Neural progenitor cell (in vitro differentiated cells): ENCODE results near the gene NDUFC2. TPM values are rescaled to one million over a fixed set of nuclear protein-coding genes. Genes with fewer than 3 reads are reported as not detected.

ENCODE experiments used
- DNase-seq: peaks from one replicate; pipeline ENCODE4 v3.0.0-alpha.2; 2016; ENCODE audit warnings: low spot score
- H2AFZ ChIP-seq: fragments of 200-600 bp; sonication (generic); replicated peaks from 2 replicates; pipeline ENCODE4 v1.6.1; 2016; ENCODE audit warnings: antibody characterized with exemption
- H3F3A ChIP-seq: fragments of 200-600 bp; sonication (generic); 2 replicates; pipeline ENCODE4 v1.6.1; 2016; ENCODE audit warnings: antibody characterized with exemption, low read depth
- H3K27ac ChIP-seq: fragments of 200-600 bp; sonication (generic); 2 replicates; pipeline ENCODE4 v1.5.1; 2016; ENCODE audit warnings: mild to moderate bottlenecking
- H3K27me3 ChIP-seq: fragments of 200-600 bp; sonication (generic); 2 replicates; pipeline ENCODE4 v1.6.1; 2016; ENCODE audit warnings: mild to moderate bottlenecking, moderate library complexity
- H3K36me3 ChIP-seq: fragments of 200-600 bp; sonication (generic); 2 replicates; pipeline ENCODE4 v1.5.1; 2016
- H3K4me1 ChIP-seq: fragments of 200-600 bp; sonication (generic); 2 replicates; pipeline ENCODE4 v1.6.1; 2016; ENCODE audit warnings: mixed run types
- H3K4me2 ChIP-seq: fragments of 200-600 bp; sonication (generic); 2 replicates; pipeline ENCODE4 v1.6.1; 2016
- H3K4me3 ChIP-seq: fragments of 200-600 bp; sonication (generic); 2 replicates; pipeline ENCODE4 v1.5.1; 2016
- H3K79me2 ChIP-seq: fragments of 200-600 bp; sonication (generic); 2 replicates; pipeline ENCODE4 v1.6.1; 2016; ENCODE audit warnings: low read depth
- H3K9ac ChIP-seq: fragments of 200-600 bp; sonication (generic); 2 replicates; pipeline ENCODE4 v1.6.1; 2016
- H3K9me3 ChIP-seq: fragments of 200-600 bp; sonication (generic); 2 replicates; pipeline ENCODE4 v1.5.1; 2016; ENCODE audit warnings: low read depth
- H4K20me1 ChIP-seq: fragments of 200-600 bp; sonication (generic); 2 replicates; pipeline ENCODE4 v1.6.1; 2016; ENCODE audit warnings: low read depth
- H3K27ac Mint-ChIP-seq: 3 replicates; pipeline ENCODE4 v1.8.0; 2021; ENCODE audit warnings: mixed read lengths
- H3K27me3 Mint-ChIP-seq: 2 replicates; pipeline ENCODE4 v1.8.0; 2022; ENCODE audit warnings: low read depth, mild to moderate bottlenecking, inconsistent platforms, moderate library complexity, mixed read lengths; ENCODE audit not compliant: insufficient read depth
- H3K36me3 Mint-ChIP-seq: 3 replicates; pipeline ENCODE4 v1.8.0; 2021; ENCODE audit warnings: mixed read lengths
- H3K4me1 Mint-ChIP-seq: 3 replicates; pipeline ENCODE4 v1.8.0; 2021; ENCODE audit warnings: mixed read lengths
- H3K4me3 Mint-ChIP-seq: 3 replicates; pipeline ENCODE4 v1.8.0; 2021; ENCODE audit warnings: mild to moderate bottlenecking, moderate library complexity, mixed read lengths
- H3K9me3 Mint-ChIP-seq: 3 replicates; pipeline ENCODE4 v1.8.0; 2020; ENCODE audit warnings: mixed read lengths
- CTCF ChIP-seq: fragments of 200-600 bp; sonication (generic); IDR thresholded peaks from 2 replicates; pipeline ENCODE4 v1.5.1; 2017; ENCODE audit warnings: antibody characterized with exemption, mild to moderate bottlenecking
- EZH2 ChIP-seq: fragments of 200-600 bp; sonication (generic); IDR thresholded peaks from 2 replicates; pipeline ENCODE4 v1.6.1; 2017; ENCODE audit warnings: antibody characterized with exemption, mild to moderate bottlenecking, moderate library complexity
- EZH2phosphoT487 ChIP-seq: fragments of 200-600 bp; sonication (generic); IDR thresholded peaks from 2 replicates; pipeline ENCODE4 v1.6.1; 2017; ENCODE audit warnings: antibody characterized with exemption
- total RNA-seq: library from RNA; depleted of rRNA; stranded (reverse); fragments of >200 nt; gene quantifications from 2 replicates; pipeline ENCODE4 v1.2.3, GENCODE V29; 2015; ENCODE audit warnings: low replicate concordance

The NDUFC2 gene
- total RNA-seq, 1 donor from 2014 or later, result 36.7 TPM

- H3K9ac ChIP-seq, result no peak overlapping the region
- peaks cover 20% of the 10 kb centered on the region for H3K36me3 Mint-ChIP-seq
Observed at GRCh38 chr11:78069465-78069864, 10.2 kb downstream of the NDUFC2 start.

GRCh38 chr11:78067704-78068103 lies 12.0 kb downstream of the NDUFC2 start:
- Mint-ChIP-seq H3K4me3 (no peak overlapping the region), H3K27ac (no peak overlapping the region), H3K27me3 (peaks cover 9% of the 10 kb centered on the region), H3K36me3 (peaks cover 19% of the 10 kb centered on the region), H3K4me1 (no peaks in the 10 kb centered on the region), H3K9me3 (no peaks in the 10 kb centered on the region)
- Histone ChIP-seq H4K20me1 (peaks cover 5% of the 10 kb centered on the region), H3K36me3 (peaks cover 4% of the 10 kb centered on the region), H3K4me2 (no peak overlapping the region), H3F3A (no peaks in the 10 kb centered on the region), H3K79me2 (no peaks in the 10 kb centered on the region), H3K27ac (no peak overlapping the region), H2AFZ (no peak overlapping the region), H3K9ac (no peak overlapping the region), H3K4me3 (no peak overlapping the region), H3K27me3 (no peaks in the 10 kb centered on the region), H3K4me1 (no peaks in the 10 kb centered on the region), H3K9me3 (no peaks in the 10 kb centered on the region)
- TF ChIP-seq EZH2phosphoT487 (no peak), EZH2 (no peak), CTCF (no peak)
- DNase-seq, result no peak

More at GRCh38 chr11:78069465-78069864, 10.2 kb downstream of the NDUFC2 start:
- Histone ChIP-seq H3K79me2 (peaks cover 17% of the 10 kb centered on the region), H3K27ac (no peak overlapping the region), H3F3A (no peaks in the 10 kb centered on the region), H3K27me3 (no peaks in the 10 kb centered on the region), H3K4me3 (no peak overlapping the region), H3K36me3 (peaks cover 4% of the 10 kb centered on the region), H3K4me2 (no peak overlapping the region), H4K20me1 (peaks cover 5% of the 10 kb centered on the region), H3K4me1 (no peaks in the 10 kb centered on the region), H3K9me3 (no peaks in the 10 kb centered on the region), H2AFZ (no peak overlapping the region)
- no peak overlapping the region for H3K4me3 Mint-ChIP-seq
- H3K4me1 Mint-ChIP-seq, result no peaks in the 10 kb centered on the region
- no peak overlapping the region for H3K27ac Mint-ChIP-seq
- H3K27me3 Mint-ChIP-seq, result peaks cover 6% of the 10 kb centered on the region
- H3K9me3 Mint-ChIP-seq, result no peaks in the 10 kb centered on the region
- TF ChIP-seq EZH2phosphoT487 (no peak), CTCF (no peak), EZH2 (no peak)
- no peak for DNase-seq

DNA sequence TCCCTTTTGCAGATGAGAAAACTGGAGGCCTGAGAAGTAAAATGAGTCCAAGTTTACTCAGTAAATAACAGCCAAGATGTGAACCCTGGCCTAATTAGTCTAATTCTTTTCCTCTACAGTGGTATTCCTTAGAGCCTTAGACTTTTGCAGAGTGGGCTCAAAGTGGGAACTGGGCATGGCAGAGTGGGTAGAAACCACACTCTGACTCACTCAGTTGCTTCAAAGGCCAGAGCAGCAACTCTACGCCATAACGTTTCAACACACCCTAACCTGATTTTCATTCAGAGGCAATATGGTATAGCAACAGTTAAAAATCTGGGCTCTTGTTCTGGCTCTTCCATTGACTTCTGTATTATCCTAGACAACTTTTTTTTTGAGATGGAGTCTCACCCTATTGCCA lies 13.2 kb downstream of the NDUFC2 start:
- Mint-ChIP-seq H3K4me1 (no peaks in the 10 kb centered on the region), H3K27me3 (peaks cover 9% of the 10 kb centered on the region), H3K9me3 (no peaks in the 10 kb centered on the region), H3K4me3 (no peak overlapping the region), H3K27ac (no peak overlapping the region), H3K36me3 (peaks cover 15% of the 10 kb centered on the region)
- TF ChIP-seq EZH2 (no peak), EZH2phosphoT487 (no peak), CTCF (no peak)
- Histone ChIP-seq H3K36me3 (peaks cover 2% of the 10 kb centered on the region), H3K9me3 (no peaks in the 10 kb centered on the region), H3K4me3 (no peak overlapping the region), H4K20me1 (peaks cover 4% of the 10 kb centered on the region), H3K4me2 (no peak overlapping the region), H3K9ac (no peak overlapping the region), H3K27ac (no peak overlapping the region), H2AFZ (no peak overlapping the region), H3K79me2 (no peaks in the 10 kb centered on the region), H3F3A (no peaks in the 10 kb centered on the region), H3K27me3 (no peaks in the 10 kb centered on the region), H3K4me1 (no peaks in the 10 kb centered on the region)
- no peak for DNase-seq

- DNase-seq, result no peak
- H4K20me1 ChIP-seq, result no peaks in the 10 kb centered on the region
- H3K4me3 Mint-ChIP-seq, result no peak overlapping the region
- H2AFZ ChIP-seq, result no peak overlapping the region
- H3K4me2 ChIP-seq, result no peak overlapping the region
- H3K27ac Mint-ChIP-seq, result no peak overlapping the region
- H3K9me3 Mint-ChIP-seq, result no peaks in the 10 kb centered on the region
- H3K9me3 ChIP-seq, result no peaks in the 10 kb centered on the region
- H3K4me1 Mint-ChIP-seq, result no peaks in the 10 kb centered on the region
- TF ChIP-seq EZH2 (no peak), EZH2phosphoT487 (no peak), CTCF (no peak)
- H3K27ac ChIP-seq, result no peak overlapping the region
- H3F3A ChIP-seq, result no peaks in the 10 kb centered on the region
- no peak overlapping the region for H3K9ac ChIP-seq
- H3K36me3 ChIP-seq, result no peaks in the 10 kb centered on the region
- H3K27me3 Mint-ChIP-seq, result peaks cover 11% of the 10 kb centered on the region
- no peaks in the 10 kb centered on the region for H3K27me3 ChIP-seq
- H3K79me2 ChIP-seq, result no peaks in the 10 kb centered on the region
- peaks cover 13% of the 10 kb centered on the region for H3K36me3 Mint-ChIP-seq
- H3K4me1 ChIP-seq, result no peaks in the 10 kb centered on the region
- H3K4me3 ChIP-seq, result no peak overlapping the region
Observed at GRCh38 chr11:78065203-78065602, 14.5 kb downstream of the NDUFC2 start.
